Measurements from ENCODE around the gene BANF2. TPM values are rescaled to one million over a fixed set of nuclear protein-coding genes. Genes with fewer than 3 reads are reported as not detected.
"Not testable (repeated sequence)": the region's sequence is repeated elsewhere in the genome, so short reads cannot be mapped to it uniquely, and the experiment has no call there.

The BANF2 gene
- total RNA-seq, 2 donors from 2014 or later, result not detected

DNA sequence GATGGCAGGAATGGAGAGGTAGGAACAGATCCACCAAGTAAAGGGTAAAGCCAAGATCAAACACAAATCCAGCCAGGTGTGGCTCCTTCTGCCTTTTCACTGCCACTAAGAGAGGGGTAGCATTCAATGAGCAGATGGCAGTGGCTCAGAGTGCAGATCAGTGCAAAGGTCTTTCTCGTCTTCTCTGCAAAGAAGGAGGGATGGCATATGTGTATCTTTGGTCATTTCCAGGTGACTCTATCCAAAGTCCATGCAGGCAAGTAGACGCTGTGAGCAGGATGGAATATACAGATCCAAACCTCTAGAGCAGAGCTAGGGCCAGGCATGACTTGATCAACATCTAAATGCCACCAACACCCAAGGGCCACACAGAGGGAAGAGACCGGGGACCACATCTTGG lies 6.9 kb downstream of the BANF2 start:
- H3K27ac Mint-ChIP-seq, result no peak overlapping the region
- no peaks in the 10 kb centered on the region for H3K27me3 Mint-ChIP-seq
- H3K4me3 Mint-ChIP-seq, result no peak overlapping the region
- no peaks in the 10 kb centered on the region for H3K4me1 Mint-ChIP-seq
- no peaks in the 10 kb centered on the region for H3K36me3 Mint-ChIP-seq (ENCODE audit: low read depth)
- H3K9me3 Mint-ChIP-seq, result no peaks in the 10 kb centered on the region
- no peak for ATAC-seq (replicated peaks)

DNA sequence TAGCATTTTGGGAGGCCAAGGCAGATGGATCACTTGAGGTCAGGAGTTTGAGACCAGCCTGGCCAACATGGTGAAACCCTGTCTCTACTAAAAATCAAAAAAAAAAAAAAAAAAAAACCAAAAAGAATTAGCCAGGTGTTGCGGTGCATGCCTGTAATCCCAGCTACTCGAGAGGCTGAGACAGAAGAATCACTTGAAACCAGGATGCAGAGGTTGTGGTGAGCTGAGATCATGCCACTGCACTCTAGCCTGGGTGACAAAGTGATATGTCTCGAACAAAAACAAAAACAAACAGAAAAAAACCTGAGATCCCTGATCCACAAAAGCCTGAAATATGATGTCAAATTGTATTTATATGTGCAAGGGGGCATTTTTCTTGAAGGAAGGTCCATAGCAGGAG lies 8.2 kb downstream of the BANF2 start:
- not testable (repeated sequence) for H3K4me1 Mint-ChIP-seq; H3K27me3 Mint-ChIP-seq; ATAC-seq (replicated peaks); H3K4me3 Mint-ChIP-seq; H3K9me3 Mint-ChIP-seq; H3K36me3 Mint-ChIP-seq (ENCODE audit: low read depth); H3K27ac Mint-ChIP-seq

DNA sequence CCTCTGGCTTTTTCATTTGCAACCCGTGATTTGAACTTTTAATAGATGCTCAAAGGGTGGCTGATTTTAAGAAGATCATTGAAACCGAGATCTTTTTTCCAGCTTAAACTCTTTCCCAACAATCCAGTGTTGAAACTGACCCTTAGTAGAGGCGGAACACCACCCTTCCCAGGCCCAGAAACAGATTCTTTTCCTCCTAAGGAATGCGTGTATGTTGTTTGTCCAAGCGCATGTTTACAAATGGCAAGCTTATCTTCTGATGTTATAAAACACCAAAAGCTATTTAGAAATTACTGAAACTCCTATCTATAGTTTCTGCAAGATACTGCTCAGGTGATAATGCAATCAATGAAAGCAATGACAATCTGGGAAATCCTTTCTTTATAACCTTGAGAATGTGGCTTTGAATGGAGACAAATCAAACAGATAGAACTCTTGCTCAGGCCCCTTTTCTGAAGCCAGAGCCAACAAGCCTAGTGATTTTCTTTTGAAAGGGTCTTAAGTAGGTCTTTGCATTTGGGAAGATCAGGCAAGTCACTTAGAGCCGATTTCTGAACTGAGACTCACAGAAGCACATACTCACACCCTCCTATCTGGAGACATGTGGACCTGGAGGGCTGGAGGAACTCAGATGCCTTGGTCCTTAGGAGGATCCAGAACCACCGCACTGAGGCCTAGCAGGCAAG lies 9.1 kb downstream of the BANF2 start:
- Mint-ChIP-seq H3K4me1 (no peaks in the 10 kb centered on the region), H3K36me3 (ENCODE audit: low read depth) (no peaks in the 10 kb centered on the region), H3K9me3 (no peaks in the 10 kb centered on the region), H3K27ac (no peak overlapping the region), H3K27me3 (peaks cover 4% of the 10 kb centered on the region), H3K4me3 (no peak overlapping the region)
- no peak for ATAC-seq (replicated peaks)

DNA sequence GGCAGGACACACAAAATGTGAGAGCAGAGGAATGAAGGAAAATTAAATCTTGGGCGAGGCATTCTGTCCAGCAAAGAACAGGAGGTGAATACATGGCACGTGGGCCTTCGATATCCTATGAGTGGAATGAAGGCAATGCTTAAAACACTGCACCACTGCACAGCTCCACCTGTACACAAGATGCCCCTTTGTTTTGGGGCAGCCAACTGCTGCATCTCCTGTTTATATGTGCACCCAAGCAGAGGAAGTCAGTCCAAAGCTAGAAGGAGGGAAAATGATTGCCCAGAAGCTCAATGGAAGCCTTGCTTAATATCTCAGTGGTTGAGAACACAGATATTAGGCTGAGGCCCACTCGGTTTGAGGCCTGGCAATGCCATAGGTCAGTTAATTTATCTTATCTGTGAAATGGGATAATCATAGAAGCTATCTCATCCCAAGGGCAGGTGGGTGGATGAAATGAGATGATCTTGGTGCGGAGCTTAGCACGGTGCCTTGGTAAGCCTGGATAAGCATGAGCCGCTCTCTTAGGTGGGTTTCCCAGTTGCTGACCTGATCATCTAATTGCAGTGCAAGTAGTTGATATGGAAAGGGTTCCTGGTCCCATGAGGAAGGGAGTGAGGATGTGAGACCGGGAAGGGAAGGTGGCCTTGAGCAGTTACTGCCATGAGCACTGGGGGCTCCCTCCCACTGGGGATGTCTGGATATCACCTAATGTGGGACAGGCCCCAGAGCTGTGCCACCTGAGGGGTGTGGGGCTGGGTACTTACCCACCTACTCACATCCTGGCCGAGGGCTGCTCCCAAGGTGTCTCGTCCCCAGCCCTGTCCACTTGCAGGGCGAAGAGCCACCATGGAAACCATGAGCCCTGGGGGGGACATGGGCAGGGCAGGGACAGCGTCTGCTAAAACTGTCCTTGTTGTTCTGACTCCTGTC lies 9.9 kb downstream of the BANF2 start:
- no peak for ATAC-seq (replicated peaks)
- H3K4me1 Mint-ChIP-seq, result no peaks in the 10 kb centered on the region
- H3K27me3 Mint-ChIP-seq, result peaks cover 4% of the 10 kb centered on the region
- no peak overlapping the region for H3K27ac Mint-ChIP-seq
- no peak overlapping the region for H3K4me3 Mint-ChIP-seq
- no peaks in the 10 kb centered on the region for H3K9me3 Mint-ChIP-seq
- no peaks in the 10 kb centered on the region for H3K36me3 Mint-ChIP-seq (ENCODE audit: low read depth)

DNA sequence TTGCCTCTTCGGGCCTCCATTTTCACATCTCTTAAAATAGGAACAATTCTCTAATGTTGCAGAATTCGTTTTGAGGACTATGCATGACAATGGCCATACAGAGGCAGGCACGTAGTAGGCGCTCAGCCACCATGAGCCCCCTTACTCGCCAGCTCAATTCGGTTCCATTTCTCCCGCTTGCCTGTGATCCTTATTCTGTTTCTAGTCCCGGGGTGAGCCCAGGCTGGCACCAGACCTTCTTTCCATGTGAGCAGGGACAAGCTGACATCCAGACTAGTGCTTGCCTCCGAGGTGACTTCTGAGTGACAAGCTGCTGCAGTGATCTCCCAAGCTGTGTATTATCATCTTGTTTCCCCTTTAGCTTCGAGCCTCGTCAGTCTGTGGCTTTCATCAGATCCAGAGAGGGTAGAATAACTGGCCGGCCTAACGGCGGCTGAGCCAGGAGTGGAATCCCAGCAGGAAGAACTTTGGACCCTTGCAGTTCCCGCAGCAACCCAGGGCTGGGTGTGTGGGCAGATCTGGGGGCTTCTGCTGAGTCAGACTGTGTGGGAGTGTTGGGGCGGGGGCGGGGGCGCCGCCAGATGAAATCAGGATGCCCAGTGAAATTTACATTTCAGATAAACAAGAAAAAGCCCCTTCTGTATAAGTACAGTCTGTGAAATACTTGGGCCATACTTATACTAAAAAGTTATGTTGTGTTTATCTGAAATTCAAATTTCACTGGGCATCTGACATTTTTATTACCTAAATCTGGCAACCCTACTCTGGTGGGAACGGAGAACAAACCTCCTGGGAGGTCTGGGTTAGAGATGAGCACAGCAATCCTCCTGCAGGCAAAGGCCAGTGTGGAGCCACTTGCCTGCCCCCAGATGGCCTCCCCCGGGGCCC lies 10.9 kb downstream of the BANF2 start:
- Mint-ChIP-seq H3K9me3 (no peaks in the 10 kb centered on the region), H3K36me3 (ENCODE audit: low read depth) (no peaks in the 10 kb centered on the region), H3K27ac (no peak overlapping the region), H3K27me3 (peaks cover 4% of the 10 kb centered on the region), H3K4me1 (no peaks in the 10 kb centered on the region), H3K4me3 (no peak overlapping the region)
- ATAC-seq (replicated peaks), result no peak

DNA sequence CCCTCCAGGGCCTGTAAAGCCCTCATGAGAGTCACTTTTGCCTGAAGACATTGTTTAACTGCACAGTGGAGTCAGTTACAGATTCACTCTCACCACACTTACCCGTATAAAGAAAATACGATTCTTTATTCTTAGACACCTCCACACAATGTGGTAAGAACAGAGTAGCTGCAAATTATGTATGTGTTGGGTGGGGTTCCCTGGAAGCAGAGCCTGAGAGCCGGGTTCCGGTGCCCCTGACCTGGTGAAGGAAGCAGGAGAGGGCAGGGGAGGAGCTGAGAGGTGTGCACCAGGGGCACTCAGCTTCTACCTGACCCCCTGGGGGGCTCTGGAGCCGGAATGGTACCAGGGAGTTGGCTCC lies 11.5 kb downstream of the BANF2 start:
- Mint-ChIP-seq H3K4me3 (no peak overlapping the region), H3K9me3 (no peaks in the 10 kb centered on the region), H3K36me3 (ENCODE audit: low read depth) (no peaks in the 10 kb centered on the region), H3K27ac (no peak overlapping the region), H3K27me3 (peaks cover 4% of the 10 kb centered on the region), H3K4me1 (no peaks in the 10 kb centered on the region)
- no peak for ATAC-seq (replicated peaks)

DNA sequence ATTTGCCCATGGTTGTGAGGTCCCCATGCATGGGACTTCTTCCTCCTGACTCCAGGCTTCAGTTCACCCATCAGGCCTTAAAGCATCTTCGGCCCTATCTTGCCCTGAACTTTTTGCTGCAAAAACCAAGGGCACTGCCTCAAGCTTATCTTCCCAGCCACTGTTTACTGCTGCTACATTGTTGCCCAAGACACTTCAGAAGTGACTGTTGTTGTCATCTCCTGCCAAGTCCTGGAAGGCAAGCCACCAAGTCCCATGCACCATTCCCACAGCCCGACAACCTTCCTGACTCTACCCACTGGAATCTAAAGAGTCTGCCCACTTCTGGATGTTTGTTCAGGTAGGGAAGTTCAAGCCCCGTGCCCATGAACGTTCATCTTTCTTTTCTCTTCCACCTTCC lies 12.4 kb downstream of the BANF2 start:
- no peaks in the 10 kb centered on the region for H3K9me3 Mint-ChIP-seq
- peaks cover 4% of the 10 kb centered on the region for H3K27me3 Mint-ChIP-seq
- no peak overlapping the region for H3K4me3 Mint-ChIP-seq
- no peak for ATAC-seq (replicated peaks)
- H3K27ac Mint-ChIP-seq, result no peak overlapping the region
- H3K36me3 Mint-ChIP-seq (ENCODE audit: low read depth), result no peaks in the 10 kb centered on the region
- H3K4me1 Mint-ChIP-seq, result no peaks in the 10 kb centered on the region

DNA sequence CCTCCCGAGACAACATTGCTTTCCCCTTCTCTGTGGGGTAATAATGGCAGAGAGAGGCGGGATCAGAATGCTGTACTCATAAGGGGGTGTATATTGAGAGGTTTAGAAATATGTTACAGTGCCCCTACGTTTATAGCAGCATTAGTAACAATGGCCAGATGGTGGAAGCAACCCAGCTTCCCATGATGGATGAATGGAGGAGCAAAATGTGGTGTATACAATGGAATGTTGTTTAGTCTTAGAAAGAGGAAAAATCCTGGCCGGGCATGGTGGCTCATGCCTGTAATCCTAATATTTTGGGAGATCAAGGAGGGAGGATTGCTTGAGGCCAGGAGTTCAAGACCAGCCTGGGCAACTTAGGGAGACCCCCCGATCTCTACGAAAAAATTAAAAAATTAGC lies 12.9 kb downstream of the BANF2 start:
- Mint-ChIP-seq H3K27ac (no peak overlapping the region), H3K36me3 (ENCODE audit: low read depth) (no peaks in the 10 kb centered on the region), H3K27me3 (peaks cover 4% of the 10 kb centered on the region), H3K4me3 (no peak overlapping the region), H3K4me1 (no peaks in the 10 kb centered on the region), H3K9me3 (no peaks in the 10 kb centered on the region)
- no peak for ATAC-seq (replicated peaks)

DNA sequence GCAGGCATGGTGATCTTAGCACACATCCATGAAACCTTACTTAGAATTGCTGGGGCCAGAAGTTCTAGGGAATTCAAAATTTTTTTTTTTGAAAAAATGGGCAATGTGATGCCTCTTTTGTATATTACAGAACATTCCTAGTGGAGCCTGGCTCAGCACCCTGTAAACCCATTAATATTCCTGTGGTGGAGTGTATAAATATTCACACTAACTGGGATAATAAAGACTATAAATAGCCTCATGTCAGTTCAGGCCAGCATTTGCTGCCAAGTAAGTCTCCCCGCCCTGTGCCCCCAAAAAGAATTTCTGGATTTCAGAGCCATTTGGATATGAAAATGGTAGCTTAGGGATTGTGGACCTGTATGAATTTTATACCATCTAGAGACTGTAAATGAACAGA lies 14.8 kb downstream of the BANF2 start:
- no peak for ATAC-seq (replicated peaks)
- H3K4me3 Mint-ChIP-seq, result no peak overlapping the region
- no peaks in the 10 kb centered on the region for H3K9me3 Mint-ChIP-seq
- no peaks in the 10 kb centered on the region for H3K36me3 Mint-ChIP-seq (ENCODE audit: low read depth)
- H3K27me3 Mint-ChIP-seq, result peaks cover 4% of the 10 kb centered on the region
- H3K27ac Mint-ChIP-seq, result no peak overlapping the region
- H3K4me1 Mint-ChIP-seq, result no peaks in the 10 kb centered on the region

DNA sequence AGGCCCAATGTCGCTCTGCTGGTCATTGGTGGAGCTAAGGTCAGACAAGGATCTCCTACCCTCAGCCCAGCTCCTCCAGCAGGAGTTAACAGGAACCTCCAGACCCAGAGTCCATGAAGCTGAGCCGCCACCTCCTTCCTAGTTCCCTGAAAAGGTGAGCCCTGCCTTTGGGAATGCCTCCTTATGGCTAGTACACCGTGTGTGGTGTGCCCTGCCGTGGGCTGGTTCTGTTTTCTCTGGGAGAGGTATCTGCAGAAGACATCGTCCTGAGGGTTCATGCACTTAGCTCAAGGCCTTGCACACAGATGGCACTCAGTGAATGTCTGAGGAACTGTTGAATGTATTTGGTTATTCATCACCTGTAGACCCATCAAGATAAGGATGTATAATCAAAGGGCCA lies 15.3 kb downstream of the BANF2 start:
- H3K4me1 Mint-ChIP-seq, result no peaks in the 10 kb centered on the region
- H3K4me3 Mint-ChIP-seq, result no peak overlapping the region
- H3K36me3 Mint-ChIP-seq (ENCODE audit: low read depth), result no peaks in the 10 kb centered on the region
- ATAC-seq (replicated peaks), result no peak
- H3K27me3 Mint-ChIP-seq, result peaks cover 4% of the 10 kb centered on the region
- H3K9me3 Mint-ChIP-seq, result no peaks in the 10 kb centered on the region
- H3K27ac Mint-ChIP-seq, result no peak overlapping the region

DNA sequence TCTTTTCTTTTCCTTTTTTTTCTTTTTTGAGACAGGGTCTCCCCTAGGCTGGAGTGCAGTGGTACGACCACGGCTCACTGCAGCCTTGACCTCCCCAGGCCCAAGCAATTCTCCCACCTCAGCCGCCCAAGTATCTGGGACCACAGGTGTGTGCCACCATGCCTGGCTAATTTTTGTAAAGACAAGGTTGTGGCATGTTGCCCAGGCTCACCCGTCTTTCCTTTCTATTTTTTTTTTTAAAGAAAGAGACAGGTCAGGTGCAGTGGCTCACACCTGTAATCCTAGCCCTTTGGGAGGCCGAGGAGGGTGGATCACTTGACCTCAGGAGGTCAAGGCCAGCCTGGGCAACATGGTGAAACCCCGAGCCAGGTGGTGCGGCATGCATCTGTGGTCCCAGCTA lies 16.6 kb downstream of the BANF2 start:
- Mint-ChIP-seq H3K27me3 (peaks cover 4% of the 10 kb centered on the region), H3K9me3 (no peaks in the 10 kb centered on the region), H3K4me3 (no peak overlapping the region), H3K27ac (no peak overlapping the region), H3K36me3 (ENCODE audit: low read depth) (no peaks in the 10 kb centered on the region), H3K4me1 (no peaks in the 10 kb centered on the region)
- no peak for ATAC-seq (replicated peaks)

DNA sequence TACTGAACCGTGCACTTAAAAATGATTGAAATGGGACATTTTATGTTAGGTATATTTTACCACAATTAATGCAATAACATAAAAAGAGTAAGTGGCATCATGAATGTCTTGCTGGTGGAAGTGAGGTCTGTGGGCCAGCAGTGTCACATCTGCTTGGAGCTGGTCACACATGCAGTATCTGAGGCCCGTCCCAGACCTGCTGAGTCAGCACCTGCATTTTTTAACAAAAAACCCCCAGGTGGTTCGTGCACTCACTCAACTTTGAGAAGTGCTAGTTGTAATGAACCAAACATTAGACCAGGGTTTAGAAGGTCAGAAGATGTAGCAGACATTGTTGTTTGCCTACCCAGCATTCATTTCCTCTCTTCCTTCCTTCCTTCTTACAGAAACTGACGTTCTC lies 21.0 kb downstream of the BANF2 start:
- no peak overlapping the region for H3K27ac Mint-ChIP-seq
- ATAC-seq (replicated peaks), result no peak
- no peak overlapping the region for H3K4me3 Mint-ChIP-seq
- no peaks in the 10 kb centered on the region for H3K36me3 Mint-ChIP-seq (ENCODE audit: low read depth)
- H3K4me1 Mint-ChIP-seq, result no peaks in the 10 kb centered on the region
- H3K9me3 Mint-ChIP-seq, result no peaks in the 10 kb centered on the region
- H3K27me3 Mint-ChIP-seq, result peaks cover 13% of the 10 kb centered on the region

DNA sequence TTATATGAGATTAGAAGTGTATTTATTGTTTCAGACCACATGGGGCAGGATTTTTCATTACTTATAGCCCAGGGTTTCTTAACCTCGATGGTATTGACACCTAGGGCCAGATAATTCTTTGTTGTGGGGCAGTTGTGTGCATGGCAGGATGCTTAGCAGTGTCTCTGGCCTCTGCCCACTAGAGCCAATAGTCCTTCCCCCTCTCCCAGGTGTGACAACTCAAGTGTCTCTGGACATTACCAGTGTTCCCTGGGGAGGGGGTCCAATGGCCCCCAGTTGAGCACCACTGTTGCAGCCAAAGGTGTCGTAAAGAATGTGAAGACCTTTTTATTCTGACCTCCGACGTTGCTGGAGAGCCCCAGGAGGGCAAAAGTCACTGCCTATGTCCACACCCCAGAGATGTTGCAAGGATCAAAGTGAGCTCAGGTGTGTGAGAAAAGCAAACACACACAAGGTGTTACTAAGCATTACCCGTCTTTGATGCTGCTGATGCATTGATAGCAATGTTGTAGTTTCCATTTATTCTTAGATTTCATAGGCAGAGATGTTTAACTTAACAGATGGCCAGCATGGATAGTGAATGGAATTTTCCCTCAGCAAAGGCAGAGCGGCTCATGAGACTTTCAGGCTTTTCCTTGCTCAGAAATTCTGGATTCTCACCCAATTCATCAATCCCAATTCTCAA lies 22.2 kb downstream of the BANF2 start:
- Mint-ChIP-seq H3K27me3 (peaks cover 13% of the 10 kb centered on the region), H3K27ac (no peak overlapping the region), H3K36me3 (ENCODE audit: low read depth) (no peaks in the 10 kb centered on the region), H3K4me3 (no peak overlapping the region), H3K9me3 (no peaks in the 10 kb centered on the region), H3K4me1 (no peaks in the 10 kb centered on the region)
- ATAC-seq (replicated peaks), result no peak
